HG02763 (cell line): Measurements from ENCODE around the gene ARF4.
"Not testable (repeated sequence)": the region's sequence is repeated elsewhere in the genome, so short reads cannot be mapped to it uniquely, and the experiment has no call there.

Experiments
- ATAC-seq: cut with Tn5 transposase; IDR thresholded peaks from one replicate; pipeline ENCODE4 v1.9.1; 2021; ENCODE audit warnings: mild to moderate bottlenecking, moderate library complexity; ENCODE audit not compliant: unreplicated experiment

ARF4 gene

DNA sequence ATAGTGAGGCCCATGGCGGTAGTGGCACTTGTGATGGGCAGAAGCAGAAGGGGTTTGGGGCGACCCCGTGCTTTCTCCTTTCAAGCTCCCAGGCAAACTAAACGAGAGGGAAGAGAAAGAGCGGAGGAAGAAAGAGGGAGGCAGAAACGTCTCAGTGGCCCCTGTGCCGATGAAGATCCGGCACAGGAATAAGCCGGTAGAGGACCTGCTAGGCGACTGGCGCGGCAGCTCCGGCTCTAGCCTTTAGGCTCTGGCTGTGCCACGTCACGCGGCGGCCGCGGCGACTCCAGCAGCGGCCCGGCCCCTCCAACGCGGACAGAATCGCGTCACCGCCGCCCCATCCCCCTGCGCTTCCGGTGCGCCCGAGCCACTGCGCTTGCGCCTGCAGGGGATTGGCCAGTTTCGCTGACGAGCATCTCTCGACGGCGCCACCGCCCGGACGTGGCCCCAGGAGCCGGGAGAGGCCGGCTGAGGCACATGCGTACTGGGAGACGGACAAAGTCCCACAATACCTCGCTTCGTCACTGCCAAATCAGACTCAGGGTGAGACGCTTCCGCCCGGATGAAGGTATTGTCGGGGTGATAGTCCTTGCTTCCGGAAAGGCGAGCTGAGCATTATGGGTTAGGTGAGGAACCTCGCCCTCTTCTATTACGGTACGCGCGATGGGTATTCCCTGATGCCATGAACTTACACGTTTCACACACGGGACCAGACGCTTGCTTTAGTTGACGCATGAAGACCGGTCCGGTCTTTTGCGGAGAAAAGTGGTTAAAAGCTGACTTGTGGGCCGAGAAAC, at the start of gene ARF4:
ARF4 (minus strand) TSS at position 218 of the 797 bp plus-strand sequence; CDS start at position 14, 204 bp downstream.
- ATAC-seq: peak; percentile 93

DNA sequence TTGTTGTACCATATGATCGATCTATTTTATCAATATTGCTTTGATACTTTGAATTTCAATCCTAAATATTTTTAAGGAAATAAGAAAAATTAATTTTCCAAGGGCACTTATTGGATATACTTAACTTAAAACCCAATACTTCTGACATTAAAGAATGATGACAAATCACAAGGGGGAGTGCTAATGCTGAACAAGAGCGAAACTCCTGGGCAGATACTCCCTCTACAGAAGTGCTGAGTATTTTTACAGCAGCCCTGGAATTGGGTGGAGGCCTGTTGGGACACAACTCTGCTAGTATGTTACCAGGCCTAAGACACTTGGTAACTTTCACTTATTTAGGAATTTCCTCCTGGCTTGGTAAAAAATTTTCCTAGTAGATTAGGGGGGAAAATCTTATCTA, 49.6 kb upstream of the ARF4 start:
- ATAC-seq: no peak

DNA sequence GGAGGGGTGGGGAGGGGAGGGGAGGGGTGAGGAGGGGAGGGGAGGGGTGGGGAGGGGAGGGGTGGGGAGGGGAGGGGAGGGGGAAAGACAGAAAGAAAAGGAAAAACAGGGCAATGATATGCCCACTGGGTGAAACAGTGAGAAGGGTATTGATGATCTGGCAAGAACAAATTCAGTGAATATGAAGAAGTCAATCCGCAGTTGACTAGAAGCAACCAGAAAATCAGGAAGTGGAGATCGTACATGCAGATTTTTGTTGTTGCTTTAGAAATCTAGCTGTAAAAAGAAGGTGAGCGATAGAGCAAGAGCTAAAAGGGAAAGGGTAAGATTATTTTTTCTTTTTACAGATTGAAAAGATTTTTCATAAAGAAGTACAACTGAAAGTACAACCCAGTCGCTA, 47.6 kb upstream of the ARF4 start:
- ATAC-seq: no peak

- no peak for ATAC-seq
Measured at GRCh38 chr3:57637391-57637790, 40.2 kb upstream of the ARF4 start.

DNA sequence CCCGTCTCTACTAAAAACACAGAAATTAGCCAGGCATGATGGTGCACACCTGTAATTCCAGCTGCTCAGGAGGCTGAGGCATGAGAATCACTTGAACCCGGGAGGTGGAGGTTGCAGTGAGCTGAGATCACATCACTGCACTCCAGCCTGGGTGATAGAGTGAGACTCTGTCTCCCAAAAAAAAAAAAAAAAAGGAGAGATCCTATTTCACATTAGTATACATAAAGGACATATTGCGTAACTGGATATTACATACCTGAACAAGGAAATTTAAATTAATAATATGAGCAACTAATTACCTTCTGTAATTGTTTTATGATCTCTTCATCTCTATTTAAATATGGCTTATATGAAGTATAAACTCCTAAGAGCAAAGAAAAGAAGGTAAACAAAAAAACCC, 37.1 kb upstream of the ARF4 start:
- ATAC-seq: not testable (repeated sequence)

DNA sequence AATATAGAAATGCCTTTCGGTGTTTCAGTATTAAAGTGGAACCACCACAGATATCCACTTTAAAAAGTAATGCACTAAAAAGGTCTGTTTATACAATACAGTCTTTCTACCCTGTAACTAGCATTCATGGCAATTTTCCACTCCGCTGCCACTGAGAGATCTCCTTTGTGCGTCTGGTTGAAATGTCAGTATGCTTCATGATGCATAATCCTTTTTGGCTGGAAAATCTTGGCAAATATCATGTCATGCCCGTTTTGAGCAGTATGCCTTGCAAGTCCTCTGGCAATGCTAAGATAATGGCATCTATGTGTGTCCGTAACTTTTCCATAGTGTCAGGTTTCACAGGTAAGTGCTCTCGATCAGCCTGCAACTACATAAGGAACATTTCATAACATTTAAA, 30.8 kb upstream of the ARF4 start:
- ATAC-seq: no peak

GRCh38 chr3:57624801-57625200, 27.7 kb upstream of the ARF4 start:
- no peak for ATAC-seq

DNA sequence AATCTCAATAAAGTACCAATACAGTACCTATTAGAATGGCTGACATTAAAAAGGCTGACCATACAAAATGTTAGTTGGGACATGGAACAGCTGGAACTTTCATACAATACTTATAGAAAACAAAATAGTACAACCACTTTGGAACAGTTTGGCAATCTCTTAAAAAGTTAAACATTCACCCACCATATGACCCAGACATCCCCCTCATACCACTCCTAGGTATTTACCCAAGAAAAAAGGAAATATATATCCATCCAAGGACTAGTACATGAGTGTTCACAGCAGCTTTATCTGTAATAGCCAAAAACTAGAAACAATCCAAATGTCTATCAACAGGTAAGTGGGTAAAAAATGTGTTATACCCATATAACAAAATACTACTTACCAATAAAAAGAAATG, 25.2 kb upstream of the ARF4 start:
- ATAC-seq: no peak

- ATAC-seq: no peak
Measured at GRCh38 chr3:57617739-57618138, 20.6 kb upstream of the ARF4 start.

DNA sequence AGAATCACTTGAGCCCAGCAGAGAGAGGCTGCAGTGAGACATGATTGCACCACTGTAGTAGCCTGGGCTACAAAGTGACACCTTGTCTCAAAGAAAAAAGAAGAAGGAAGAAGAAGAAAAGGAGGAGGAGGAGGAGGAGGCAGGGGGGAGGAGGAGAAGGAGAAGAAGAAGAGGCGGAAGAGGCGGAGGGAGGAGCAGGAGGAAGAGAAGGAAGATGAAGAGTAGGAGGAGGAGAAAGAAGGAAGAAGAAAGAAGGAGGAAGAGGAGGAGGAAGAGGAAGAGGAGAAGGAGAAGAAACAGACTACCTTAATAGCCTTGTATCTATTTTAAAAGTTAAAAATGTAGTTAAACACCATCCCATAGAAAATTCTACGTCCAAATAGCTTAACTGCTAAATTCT, 19.1 kb upstream of the ARF4 start:
- no peak for ATAC-seq

- ATAC-seq: not testable (repeated sequence)
Measured at GRCh38 chr3:57611870-57612269, 14.7 kb upstream of the ARF4 start.

GRCh38 chr3:57605683-57606082, 8.5 kb upstream of the ARF4 start:
- ATAC-seq: no peak

GRCh38 chr3:57604971-57605370, 7.8 kb upstream of the ARF4 start:
- ATAC-seq: no peak

DNA sequence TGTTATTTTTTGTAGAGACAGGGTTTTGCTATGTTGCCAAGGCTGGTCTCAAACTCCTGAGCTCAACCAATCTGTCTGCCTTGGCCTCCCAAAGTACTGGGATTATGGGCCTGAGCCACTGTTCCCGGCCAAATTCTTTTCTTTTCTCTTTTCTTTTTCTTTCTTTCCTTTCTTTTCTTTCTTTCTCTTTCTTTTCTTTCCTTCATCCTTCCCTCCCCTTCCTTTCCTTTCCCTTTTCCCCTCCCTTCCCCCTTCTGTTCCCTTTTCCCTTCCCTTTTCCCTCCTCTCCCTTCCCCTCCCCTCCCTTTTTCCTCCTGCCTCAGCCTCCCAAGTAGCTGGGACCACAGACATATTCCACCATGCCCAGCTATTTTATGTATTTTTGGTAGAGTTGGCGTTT, 3.1 kb upstream of the ARF4 start:
- no peak for ATAC-seq

DNA sequence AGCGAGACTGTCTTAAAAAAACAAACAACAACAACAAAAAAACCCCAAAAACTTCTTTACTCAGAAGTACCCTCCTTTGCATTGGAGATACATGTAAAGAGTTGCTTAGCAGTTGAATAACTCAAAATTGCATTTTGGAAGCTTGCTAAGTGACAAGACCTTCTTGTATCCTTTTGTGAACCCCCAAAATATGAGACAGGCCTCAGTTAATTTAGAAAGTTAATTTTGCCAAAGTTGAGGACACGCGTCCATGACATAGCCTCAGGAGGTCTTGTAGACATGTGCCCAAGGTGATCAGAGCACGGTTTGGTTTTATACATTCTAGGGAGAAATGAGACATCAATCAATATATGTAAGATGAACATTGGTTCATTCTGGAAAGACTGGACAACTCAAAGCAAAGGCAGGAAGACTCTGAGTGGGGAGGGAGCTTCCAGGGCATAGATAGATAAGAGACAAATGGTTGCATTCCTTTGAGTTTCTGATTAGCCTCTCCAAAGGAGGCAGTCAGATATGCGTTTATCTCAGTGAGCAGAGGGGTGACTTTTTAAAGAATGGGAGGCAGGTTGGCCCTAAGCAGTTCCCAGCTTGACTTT, 1.7 kb upstream of the ARF4 start:
- ATAC-seq: no peak

- ATAC-seq: no peak
Measured at GRCh38 chr3:57596495-57597126, 533 bp downstream of the ARF4 start.

GRCh38 chr3:57594576-57594975, 2.6 kb downstream of the ARF4 start:
- ATAC-seq: no peak

GRCh38 chr3:57594144-57594543, 3.0 kb downstream of the ARF4 start:
- no peak for ATAC-seq

DNA sequence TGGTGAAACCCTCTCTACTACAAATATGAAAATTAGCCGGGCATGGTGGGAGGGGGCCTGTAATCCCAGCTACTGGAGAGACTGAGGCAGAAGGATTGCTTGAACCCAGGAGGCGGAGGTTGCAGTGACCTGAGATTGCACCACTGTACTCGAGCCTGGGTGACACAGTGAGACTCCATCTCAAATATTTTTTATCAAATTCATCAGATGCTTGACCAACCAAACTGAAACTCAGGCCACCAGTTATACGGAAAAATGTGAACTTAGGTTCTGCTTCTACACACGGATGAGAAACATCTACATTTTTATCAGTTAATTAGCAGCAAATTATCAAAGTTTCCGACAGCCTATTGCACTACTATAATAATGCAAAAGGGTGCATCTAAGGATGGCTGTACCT, 4.8 kb downstream of the ARF4 start:
- no peak for ATAC-seq

- ATAC-seq: no peak
Measured at GRCh38 chr3:57587905-57588304, 9.2 kb downstream of the ARF4 start.

- no peak for ATAC-seq
Measured at GRCh38 chr3:57586778-57587177, 10.4 kb downstream of the ARF4 start.

GRCh38 chr3:57583544-57583943, 13.6 kb downstream of the ARF4 start:
- ATAC-seq: no peak
